GM21825 (cell line): Measurements from ENCODE around the gene DDTL.
A peak's percentile ranks its signal among the peaks of the same experiment; 100 is the strongest.

Source experiments
- ATAC-seq: cut with Tn5 transposase; IDR thresholded peaks from one replicate; pipeline ENCODE4 v1.9.1; 2021; ENCODE audit warnings: mild to moderate bottlenecking, moderate library complexity; ENCODE audit not compliant: unreplicated experiment

The DDTL gene

DNA sequence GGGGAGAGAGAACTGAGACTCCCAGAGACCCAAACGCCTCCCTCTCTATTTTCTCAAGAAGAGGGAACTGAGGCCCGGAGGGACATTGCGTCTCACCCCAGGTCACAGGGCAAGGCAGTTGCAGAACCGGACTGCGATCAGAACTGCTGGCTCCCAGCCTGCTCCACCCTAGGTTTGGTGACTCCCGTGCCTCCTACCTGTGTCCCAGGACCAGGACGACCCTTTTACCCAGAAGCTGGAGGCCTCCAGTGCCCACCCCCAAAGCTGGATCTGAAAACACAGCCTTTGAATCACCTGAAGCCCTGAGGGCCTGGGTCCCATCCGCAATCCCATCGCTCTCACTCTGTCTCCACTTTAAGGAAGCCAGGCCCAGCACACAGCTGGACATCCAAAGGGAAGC is 37.2 kb downstream of the DDTL start:
- ATAC-seq, result no peak

DNA sequence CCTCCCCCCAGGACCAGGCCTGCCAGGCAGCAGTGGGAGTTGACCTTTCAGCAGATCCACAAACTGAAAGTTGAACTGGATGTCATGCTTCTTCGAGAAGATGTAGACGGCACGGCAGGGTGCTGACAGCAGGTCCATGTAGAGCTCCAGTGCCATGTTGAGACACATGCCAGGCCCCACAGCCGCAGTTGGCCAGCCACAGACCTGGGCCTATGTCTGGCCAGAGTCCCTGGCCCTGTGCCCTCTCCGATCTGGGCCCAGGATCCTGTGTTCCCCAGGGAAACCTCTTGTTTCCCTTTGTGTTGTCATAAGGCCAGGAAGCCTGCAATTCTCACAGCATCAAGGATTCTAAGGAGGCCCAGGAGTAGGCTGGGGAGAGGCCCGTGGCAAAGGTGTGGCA is 38.5 kb downstream of the DDTL start, which contains the start of gene GSTT4:
Gene GSTT4, minus strand, starts transcription at position 253 of the 400 bp plus-strand sequence. Its CDS starts 97 bp downstream, at position 156.
- no peak for ATAC-seq

DNA sequence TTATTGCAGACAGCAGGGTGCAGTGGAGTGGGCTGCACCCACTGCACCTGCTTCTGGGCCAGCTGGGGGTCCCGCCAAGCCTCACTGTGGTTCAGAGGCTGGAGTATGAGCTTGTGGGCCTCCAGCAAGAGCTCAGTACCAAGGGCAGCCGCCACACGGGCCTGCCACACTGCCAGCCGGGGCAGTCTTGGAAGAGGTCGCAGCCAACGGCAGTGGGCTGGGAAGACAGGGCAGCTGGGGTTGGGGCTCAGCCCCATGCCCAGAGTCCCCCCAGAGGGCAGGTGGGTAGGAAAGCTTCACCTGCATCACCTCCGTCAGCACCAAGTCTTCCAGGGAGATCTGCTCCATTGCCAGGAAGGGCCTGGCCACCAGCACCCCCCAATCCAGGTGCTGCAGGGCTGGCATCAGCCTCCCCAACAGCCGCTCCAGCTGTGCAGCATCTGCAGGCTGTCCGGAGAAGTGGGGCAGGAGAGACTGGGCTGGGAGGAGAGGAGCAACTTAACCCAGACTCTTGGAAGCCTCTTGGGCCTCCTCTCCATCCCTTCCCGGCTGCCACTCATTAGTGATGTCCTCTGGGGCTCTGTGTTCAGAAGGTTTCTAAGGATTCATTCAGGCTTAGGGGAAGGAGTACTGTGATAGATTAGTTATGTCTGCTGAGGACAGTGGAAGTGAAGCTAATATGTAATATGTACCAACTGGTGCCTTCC is 39.7 kb downstream of the DDTL start:
- ATAC-seq, result no peak

DNA sequence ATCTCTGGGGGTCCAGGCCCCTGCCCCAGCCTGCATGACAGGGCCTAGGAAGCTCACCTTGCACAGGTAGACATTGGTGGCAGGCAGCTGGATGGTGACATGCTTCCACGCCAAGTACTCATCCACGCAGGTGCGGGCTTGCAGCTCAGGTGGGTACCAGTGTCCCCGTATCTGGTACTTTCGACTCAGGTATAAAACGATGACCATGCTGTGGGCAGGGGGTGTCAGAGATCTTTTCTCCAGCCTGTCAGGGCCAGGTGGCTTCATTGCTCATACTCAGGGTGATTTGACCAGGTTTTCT is 40.2 kb downstream of the DDTL start:
- ATAC-seq, result no peak

DNA sequence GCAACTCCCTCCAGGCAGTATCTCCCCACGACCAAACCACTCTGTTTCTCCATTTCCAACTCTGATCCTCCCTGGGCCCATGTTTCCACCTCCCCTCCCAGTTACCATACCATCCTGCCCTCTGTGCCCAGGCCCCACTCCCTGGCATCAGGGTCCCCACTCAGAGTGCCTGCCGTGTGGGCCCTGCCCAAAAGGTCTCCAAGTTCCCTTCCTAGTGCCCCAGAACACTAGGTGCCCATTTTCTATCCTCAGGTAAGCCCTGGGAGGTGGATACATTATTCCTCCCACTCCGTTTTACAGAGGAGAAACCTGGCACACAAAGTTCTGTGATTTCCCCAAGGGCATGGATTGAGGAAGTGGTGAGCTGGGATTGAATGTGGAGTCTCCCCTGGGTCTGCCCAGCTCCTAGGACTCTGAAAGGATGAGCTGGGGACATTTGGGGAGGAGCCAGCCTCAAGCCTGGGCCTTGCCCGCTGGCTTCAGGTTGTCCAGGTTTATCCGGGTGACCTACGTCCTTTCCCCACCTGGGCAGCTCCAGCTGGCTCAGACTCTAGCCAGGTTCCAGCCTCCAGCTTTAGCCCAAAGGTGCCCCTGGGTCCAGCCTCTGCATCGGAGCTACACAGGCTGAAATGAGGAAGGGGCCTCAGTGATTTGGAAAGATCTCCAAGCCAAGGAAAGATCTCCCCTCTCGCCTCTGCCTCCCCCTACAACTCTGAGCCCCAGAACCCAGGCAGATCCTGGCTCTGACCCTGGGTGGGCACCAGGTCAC is 40.7 kb downstream of the DDTL start:
- ATAC-seq, result no peak

DNA sequence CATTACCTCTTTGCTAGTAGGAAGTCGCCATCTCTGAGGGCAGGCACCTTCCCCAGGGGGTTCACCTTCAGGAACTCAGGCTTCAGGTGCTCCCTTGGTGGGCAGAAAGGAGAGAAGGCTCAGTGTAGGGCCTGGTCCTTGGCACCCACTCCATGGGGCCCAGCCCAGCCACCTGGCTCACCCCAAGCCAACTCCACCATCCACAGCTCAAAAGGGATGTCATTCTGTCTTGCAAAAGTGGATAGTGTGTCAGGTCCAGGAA is 41.3 kb downstream of the DDTL start:
- no peak for ATAC-seq

DNA sequence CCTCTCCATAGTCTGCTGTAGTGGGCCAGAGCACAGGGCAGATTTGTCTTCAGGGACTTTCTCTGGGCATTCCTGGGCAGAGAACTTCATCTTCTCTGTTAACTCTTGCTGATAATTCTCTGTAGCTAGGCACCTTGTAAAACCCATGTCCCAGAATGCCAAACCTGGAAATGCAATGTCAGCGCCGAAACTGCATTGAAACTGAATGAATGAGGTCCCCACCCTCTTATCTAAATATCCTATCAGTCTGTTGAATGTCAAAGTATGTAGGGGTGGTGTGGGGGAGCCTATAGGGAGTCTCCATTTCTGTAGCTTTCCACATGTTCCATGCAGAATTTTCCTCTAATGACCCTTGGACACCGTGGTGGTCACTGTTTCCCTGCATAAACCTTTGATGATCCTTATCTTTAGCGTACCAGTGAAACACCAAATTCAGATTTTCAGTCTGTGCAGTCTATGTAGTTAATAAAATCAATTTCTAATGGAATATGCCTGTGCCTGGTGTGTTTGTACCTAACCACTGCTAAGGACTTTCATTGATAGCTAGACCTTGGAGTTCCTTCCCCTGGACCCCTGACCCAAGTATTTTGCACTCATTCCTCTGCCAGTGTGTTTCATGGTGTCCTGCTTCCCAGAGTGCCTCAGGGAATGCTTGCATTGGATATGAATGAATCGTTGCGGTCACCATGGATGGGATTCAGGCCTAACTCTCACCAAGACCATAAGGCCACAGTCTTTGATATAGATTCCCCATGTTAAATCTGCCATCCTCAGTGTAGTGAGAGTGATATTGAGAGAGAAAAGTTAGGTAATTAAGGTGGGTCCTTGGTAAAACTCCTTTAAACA is 41.9 kb downstream of the DDTL start:
- ATAC-seq, result no peak

DNA sequence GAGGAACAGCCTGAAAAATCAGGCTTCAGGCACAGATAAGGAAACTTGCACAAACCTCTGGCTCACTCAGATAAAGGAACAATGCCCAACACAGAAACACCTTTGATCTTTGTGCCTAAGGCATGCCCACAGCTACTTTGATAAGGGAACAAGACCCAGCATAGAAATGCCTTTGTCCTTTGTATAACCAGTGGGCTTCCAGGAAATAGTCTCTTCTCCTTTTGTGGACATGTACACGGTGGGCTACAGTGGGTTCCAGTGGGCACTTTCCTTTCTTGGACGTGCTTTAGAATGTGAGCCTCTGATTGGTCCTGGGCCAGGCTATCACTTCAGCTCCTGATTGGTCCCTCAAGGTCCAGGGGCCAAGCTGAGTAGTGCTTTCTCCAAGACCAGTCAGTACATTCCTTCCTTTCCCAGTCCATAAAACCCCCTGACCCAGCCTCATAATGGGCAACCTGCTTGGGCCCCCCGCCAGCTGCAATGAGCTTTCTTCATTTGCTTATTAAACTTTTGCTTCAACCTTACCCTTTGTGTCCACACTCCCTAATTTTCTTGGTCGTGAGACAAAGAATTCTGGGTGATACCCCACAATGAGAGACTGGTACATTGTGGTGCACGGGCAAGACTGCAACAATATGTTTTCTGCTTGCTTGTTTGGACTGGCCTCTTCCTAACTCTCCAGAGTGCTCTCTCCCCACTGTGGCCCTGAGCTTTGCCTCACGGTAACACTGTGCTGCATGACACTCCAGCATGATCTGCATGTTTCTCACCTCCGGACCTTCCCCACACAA is 42.7 kb downstream of the DDTL start:
- no peak for ATAC-seq

DNA sequence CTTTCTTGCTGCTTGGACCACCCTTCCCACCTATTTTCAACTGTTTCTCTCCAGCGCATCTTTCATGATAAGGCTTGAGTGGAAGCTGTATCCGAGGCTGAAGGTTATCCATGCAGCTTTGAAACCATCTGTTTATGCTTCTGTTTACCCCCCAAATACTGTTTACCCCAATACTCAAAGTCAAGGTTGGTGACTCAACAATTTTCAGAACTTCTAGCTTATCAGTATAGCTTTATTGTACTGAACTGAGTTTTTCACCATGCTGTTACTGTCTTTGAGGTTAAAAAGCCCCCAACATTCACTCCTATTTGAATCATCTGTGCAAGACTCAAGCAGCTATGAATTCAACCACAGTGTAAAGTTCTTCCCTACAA is 43.3 kb downstream of the DDTL start:
- no peak for ATAC-seq

DNA sequence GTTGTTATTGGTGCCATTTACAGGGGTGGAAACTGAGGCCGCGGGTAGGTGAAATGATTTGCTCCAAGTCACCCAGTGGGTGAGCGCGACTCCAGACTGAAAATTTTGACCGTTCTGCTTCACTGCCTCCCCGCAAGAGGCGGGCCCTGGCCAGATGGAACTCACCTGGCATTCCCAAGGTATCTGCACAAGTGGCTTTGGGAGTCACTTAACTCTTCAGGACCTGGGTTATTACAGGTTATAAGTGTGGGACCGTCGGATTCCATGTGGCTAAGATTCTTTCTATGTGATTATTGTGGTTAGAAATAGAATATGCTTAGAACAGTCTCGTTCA is 45.0 kb downstream of the DDTL start:
- ATAC-seq, result peak; percentile 6

DNA sequence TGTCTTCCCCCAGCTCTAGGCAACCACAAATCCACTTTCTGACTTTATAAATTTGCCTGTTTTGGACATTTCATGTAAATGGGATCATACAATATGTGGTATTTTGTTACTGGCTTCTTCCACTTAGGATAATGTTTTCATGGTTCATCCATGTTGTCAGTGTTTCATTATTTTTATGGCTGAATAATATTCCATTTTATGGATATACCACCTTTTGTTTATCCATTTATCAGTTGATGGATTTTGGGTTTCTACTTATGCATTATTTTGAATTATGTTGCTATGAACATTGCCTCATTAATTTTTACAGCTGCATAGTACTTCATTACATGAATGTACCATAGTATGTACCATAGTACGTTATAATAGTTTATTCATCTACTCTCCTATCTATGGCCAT is 49.5 kb downstream of the DDTL start:
- no peak for ATAC-seq

DNA sequence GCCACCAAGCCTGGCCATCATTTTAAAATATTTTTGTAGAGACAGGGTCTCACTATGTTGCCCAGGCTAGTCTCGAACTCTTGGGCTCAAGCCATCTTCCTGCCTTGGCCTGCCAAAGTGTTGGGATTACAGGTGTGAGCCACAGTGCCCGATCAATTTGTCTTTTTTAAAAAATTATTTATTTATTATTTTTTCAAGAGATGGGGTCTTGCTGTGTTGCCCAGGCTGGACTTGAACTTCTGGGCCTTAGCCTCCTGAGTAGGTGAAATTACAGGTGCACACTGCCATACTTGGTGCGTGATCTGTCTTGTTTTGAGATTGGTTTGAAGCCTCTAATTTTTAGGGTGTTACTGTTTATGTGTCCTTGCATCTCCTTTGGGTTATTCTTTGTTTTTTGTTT is 54.6 kb downstream of the DDTL start:
- ATAC-seq, result no peak
